Stimulated activated CD8-positive, alpha-beta memory T cell treated with anti-CD3 and anti-CD28 coated beads, Interleukin-7, amount 100 ng/mL, for 48 hours (primary cell): Measurements from ENCODE around the gene LAT.
A peak's percentile ranks its signal among the peaks of the same experiment; 100 is the strongest.
"Not testable (repeated sequence)": the region's sequence is repeated elsewhere in the genome, so short reads cannot be mapped to it uniquely, and the experiment has no call there.

ENCODE experiments used
- DNase-seq, 2 donors: peaks; one replicate each; pipeline ENCODE4 v3.0.0-alpha.2; 2020; ENCODE audit warnings: low read depth in 1 of 2; ENCODE audit errors: extremely low read depth in 1 of 2

The LAT gene

DNA sequence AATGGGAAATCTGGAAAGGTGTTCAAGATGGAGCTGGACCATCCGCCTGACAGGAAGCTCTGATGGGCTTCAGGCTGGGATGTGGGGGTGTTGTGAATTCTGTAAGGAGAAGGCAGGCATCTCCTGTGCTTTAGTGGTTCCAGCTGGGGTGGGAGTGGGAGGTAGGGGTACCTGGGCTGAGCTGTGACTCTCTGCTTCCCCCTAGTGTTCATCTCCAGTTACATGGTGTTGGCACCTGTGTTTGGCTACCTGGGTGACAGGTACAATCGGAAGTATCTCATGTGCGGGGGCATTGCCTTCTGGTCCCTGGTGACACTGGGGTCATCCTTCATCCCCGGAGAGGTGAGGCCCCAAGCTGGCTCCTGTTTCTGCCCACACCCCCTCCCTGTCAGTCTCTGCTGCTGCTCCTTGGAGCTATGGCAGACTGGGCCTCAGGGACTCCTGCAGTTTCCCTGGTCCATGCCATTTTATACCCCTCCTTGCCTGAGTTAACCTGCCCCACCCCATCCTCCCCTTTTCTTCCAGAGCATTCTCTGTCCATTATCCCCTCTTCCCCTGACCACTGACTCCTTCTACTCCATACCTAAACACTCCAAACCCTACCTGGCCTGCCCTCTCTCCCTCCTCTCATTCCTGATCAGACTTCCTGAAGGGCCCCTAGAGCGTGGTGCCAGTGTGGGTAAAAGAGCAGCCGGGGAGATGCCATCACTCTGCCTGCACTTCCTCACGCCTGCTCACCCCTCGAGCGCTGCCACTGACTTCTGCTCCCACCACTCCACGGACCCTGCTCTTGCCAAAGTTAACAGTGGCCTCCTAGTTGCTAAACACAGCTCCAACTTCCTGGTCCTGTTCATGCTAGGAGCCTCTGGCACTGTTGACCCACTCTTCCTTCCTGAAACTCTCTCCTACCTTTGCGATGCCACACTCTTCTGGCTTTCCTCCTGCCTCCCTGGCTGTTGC is 6.9 kb upstream of the LAT start:
- no peak for DNase-seq

DNA sequence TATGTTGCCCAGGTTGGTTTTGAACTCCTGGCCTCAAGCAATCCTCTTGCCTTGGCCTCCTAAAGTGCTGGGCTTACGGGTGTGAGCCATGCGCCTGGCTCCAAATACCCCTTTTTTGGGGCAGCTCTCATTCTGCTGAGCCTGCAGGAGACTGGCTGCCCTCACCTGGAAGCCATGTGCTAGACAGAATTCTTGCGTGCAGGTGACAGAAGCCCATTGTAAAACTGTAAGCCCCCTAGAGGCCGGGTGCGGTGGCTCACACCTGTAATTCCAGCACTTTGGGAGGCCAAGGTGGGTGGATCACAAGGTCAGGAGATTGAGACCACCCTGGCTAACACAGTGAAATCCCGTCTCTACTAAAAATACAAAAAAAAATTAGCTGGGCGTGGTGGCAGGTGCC is 4.5 kb upstream of the LAT start:
- not testable (repeated sequence) for DNase-seq

DNA sequence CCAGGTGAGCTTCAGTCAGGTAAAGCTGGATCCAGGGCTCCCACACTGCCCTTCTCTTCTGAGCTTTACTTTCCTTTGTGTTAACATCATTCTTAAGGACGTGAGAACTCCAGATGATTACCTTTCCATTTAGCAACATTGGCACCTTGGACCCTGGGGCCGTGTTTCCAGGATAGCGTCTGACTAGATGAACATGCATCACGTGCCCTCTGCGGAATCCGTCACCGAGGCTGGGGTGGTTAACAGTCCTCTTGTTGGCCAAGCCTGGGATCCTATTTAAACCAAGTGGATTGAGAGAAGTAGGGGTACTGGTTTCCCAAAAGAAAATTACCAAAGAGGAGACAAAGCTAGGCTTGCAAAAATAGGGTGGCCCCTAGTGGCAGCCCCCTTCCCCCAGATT is 3.9 kb upstream of the LAT start:
- no peak for DNase-seq

DNA sequence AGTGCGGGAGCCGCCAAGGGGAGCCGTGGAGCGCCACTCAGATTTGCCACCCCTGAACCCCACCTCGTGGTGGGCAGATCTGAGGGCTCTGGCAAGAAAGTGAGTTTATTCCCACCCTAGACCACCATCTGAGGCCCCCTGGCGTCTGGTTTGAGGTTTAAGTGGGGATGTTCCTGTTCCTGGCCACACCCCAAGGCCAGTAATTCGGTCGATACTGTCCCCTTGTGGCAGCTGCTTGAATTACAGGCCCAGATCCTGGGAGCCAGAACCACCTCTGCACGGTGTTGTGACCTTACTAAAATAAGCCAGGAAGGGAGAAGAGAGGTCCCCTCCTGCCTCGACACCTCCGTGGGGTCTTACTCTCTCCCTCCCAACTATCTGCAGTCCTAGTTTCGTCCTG is 3.3 kb upstream of the LAT start:
- DNase-seq: peak in 1 of 2 donors; percentile 42

DNA sequence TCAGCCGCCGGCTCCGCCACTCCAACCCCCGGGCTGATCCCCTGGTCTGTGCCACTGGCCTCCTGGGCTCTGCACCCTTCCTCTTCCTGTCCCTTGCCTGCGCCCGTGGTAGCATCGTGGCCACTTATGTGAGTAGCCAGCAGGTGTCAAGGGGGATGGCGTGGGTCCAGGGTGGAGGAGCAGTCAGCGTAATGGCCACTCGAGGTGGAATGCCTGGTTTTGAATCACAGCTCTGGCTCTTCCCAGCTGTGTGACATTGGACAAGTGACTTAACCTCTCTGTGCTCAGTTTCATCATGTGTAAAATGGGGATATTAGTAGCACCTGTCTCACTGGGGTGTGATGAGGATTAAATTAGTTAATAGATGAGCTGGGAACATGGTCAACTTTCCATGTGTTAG is 2.4 kb upstream of the LAT start:
- DNase-seq: no peak

DNA sequence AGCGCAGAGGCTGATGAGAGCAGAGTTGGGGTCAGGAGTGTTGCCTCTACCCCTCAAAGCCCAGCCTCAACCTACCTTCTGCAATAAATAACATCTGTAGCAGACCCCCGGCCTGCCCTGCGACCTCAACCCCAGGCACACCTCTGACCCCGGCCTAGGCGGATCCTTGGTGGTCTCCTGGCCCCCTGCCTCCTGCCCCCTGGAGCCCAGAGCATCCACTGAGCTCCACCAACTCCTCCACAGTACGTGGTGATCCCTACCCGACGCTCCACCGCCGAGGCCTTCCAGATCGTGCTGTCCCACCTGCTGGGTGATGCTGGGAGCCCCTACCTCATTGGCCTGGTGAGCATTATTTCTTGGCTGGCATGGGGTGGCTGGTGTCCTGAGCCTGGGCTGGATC is 1.9 kb upstream of the LAT start:
- no peak for DNase-seq

DNA sequence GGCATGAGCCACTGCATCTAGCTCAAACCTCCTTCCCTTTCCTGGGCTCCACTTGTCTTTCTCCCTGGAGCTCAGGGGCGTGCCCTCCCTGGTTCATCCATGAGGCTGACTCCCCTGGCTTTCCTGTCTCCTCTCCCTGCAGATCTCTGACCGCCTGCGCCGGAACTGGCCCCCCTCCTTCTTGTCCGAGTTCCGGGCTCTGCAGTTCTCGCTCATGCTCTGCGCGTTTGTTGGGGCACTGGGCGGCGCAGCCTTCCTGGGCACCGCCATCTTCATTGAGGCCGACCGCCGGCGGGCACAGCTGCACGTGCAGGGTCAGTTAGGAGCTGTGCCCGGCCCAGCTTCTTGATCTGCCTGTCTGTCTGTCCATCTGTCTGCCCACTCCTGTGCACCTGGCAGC is 1.2 kb upstream of the LAT start:
- no peak for DNase-seq

DNA sequence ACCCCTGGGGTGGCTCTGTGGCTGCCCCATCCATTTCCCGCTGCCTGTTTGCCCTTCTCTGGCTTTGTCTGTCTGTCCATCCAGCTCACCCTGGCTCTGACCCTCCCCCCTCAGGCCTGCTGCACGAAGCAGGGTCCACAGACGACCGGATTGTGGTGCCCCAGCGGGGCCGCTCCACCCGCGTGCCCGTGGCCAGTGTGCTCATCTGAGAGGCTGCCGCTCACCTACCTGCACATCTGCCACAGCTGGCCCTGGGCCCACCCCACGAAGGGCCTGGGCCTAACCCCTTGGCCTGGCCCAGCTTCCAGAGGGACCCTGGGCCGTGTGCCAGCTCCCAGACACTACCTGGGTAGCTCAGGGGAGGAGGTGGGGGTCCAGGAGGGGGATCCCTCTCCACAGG is 761 bp upstream of the LAT start:
- no peak for DNase-seq

DNA sequence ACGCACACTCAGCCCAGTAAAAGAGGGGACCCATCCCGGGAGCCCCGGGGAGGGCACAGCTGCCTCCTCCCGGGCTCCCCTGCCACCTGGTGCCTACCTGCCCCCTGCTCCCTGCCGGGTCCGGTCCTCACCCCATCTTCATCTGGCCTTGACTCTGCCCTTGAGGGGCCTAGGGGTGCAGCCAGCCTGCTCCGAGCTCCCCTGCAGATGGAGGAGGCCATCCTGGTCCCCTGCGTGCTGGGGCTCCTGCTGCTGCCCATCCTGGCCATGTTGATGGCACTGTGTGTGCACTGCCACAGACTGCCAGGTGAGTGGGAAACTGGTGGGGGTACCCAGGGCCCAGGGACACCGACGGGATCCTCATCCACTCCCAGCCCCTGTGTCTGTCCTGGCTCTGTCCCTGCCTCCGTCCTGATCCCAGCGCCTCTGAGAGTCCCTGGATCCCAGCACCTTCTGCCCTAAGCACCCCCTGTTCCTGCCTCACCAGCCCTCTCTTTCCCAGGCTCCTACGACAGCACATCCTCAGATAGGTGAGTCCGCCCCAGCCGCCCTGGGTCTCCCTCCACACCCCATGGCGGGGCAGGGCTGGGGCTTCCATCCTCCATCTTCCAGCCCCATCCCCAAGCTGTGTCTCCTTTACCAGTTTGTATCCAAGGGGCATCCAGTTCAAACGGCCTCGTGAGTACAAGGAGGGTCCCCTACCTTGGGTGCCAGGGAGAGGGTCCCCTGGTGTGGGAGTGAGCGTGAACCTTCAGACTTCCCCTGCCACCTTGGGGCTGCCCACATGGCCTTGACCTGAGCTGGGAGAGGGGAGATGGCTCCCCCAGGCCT is 574 bp downstream of the LAT start:
- no peak for DNase-seq

DNA sequence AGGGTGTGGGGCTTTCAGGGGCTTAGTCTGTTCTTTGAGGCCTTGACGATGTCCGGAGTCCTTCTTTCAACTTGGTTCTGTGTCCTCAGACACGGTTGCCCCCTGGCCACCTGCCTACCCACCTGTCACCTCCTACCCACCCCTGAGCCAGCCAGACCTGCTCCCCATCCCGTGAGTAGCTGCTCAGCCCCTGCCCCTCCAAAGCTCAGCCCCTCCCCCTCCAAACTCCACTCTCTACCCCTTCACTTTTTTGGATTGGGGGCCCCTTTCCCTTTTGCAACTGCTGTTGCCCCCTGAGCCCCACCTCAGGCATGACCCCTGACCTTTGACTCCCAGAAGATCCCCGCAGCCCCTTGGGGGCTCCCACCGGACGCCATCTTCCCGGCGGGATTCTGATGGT is 1.2 kb downstream of the LAT start:
- no peak for DNase-seq

DNA sequence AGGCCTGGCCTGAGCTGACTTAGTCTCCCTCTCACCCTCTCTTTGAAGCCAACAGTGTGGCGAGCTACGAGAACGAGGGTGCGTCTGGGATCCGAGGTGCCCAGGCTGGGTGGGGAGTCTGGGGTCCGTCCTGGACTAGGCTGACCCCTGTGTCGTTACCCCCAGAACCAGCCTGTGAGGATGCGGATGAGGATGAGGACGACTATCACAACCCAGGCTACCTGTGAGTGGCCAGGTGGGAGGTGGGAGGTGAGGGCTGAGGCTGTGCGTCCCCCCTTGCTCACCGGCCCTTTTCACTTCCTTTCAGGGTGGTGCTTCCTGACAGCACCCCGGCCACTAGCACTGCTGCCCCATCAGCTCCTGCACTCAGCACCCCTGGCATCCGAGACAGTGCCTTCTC is 1.6 kb downstream of the LAT start:
- DNase-seq: no peak

DNA sequence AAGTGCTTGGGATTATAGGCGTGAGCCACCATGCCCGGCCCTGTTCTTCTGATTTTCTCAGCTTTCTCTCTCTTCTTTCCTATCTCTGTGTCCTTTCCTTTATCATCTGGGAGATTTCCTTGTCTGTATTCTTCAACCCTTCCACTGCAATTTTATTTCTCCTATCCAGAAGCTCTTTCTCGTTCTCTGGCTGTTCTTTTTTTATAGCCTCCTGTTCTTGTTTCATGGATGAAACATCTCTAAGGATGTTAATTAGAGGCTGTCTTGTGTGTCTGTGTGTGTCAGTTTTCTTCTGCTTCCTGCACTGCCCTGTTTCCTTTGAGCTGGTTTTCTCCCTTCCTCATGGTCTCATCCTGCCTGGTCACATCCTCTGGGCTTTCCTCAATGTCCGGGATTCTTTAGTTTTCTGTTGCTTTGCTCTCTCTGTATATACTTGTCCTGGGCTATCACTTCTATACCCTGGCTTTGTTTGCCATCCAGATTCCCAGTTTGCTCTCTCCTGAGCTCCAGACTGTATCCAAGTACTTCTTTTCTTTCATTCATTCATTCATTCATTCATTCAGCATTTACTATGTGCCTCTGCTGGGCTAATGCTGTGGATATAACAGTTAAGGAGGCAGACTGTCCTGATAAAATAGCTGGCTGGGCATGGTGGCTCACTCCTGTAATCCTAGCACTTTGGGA is 2.5 kb downstream of the LAT start:
- DNase-seq: no peak

DNA sequence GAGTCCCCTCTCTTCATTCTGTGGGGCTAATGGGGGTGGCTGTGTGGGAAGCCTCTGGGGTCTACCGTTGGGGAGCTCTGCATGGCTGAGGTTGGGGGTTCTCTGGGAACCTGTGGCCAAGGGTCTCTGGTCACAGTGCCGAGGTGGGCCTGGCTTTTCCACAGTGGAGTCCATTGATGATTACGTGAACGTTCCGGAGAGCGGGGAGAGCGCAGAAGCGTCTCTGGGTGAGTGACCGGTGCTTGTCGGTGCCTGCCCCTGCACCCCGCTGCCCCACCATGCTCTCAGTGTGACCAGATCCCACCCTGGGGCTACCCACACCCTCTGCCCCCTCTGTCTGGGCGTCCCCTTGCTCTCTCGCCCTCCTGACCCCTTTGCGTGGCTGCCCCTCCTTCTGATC is 4.5 kb downstream of the LAT start:
- no peak for DNase-seq

DNA sequence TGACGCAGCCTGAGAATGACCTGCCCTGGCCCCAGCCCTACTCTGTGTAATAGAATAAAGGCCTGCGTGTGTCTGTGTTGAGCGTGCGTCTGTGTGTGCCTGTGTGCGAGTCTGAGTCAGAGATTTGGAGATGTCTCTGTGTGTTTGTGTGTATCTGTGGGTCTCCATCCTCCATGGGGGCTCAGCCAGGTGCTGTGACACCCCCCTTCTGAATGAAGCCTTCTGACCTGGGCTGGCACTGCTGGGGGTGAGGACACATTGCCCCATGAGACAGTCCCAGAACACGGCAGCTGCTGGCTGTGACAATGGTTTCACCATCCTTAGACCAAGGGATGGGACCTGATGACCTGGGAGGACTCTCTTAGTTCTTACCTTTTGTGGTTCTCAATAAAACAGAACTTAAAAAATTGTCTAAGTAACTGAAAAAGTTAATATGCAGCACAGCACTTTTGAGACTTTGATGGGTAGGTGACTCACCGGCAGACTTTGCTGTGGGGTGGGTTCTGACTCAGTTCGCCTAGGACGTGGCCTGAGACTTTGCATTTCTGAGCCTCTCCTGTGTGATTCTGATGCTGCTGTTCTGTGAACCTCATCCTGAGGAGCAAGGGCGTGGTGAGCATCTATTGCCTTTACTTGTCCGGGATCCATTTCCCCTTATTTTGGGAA is 5.7 kb downstream of the LAT start:
- peak in 1 of 2 donors; percentile 78 for DNase-seq

DNA sequence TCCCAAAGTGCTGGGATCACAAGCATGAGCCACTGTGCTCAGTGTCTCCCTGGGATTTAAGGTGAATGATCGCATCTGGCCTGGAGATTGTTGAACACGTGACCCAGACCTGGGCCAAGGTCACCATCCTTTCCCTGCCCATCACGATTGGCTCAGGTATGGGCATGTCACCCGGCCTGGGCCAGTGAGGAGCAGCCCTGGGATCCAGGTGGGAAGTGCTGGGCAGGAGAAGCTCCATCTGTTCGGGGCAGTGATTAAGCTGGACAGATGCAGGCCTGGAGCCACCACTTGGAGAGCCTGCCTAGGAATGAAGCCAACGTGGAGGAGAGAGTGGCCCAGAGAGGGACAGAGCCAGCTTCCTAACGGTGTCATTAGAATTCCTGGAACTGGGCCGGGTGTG is 6.8 kb downstream of the LAT start:
- DNase-seq: no peak

DNA sequence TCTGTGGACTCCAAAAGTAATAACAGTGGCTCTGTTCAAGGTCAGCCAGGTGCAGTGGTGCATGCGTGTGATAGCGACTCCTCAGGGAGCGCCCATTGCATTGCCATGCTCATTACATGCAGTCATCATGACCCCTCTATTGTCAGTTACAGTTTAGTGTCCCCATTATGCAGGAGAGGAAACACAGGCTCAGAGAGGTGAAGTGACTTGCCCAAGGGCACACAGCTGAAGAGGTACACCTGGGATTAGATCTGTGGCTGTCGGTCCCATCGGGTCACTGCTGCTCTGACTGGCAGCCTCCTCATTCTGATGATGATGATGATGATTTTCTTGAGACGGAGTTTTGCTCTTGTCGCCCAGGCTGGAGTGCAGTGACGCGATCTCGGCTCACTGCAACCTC is 7.6 kb downstream of the LAT start:
- DNase-seq: no peak

DNA sequence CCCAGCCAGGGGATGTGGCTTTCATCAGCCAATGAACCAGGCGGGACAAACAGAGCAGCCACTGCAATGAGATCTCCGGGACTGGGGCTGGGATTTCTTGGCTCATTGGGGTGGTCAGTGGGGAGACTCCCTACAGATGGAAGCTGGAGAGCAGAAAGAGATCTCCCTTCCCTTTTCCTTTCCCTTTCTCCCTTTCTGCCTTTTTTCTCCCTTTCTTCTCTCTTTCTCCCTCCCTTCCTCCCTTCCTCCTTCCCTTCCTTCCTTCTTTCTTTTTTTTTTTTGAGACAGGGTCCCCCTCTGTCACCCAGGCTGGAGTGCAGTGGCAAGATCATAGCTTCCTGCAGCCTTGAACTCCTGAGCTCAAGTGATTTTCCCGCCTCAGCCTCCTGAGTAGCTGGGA is 14.0 kb downstream of the LAT start:
- DNase-seq: no peak

DNA sequence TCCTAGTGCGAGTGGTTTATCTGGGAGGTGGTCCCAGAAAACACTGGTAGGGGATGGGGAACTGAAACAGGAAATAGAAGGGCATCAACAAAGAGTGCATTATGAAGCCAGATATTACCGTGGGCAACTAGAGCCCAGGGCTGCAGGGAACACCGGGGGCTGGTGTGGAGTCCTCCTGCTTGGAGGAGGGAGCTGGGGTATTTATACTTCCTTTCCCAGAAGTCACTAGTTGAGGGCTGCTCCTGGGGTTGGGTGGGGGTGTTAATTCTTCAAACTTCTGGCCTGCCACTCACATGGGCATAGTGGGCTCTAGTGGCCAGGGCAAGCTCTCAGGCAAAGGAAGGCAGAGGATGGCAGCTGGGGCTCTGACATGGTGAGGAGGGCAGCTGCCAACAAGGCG is 14.7 kb downstream of the LAT start:
- no peak for DNase-seq

DNA sequence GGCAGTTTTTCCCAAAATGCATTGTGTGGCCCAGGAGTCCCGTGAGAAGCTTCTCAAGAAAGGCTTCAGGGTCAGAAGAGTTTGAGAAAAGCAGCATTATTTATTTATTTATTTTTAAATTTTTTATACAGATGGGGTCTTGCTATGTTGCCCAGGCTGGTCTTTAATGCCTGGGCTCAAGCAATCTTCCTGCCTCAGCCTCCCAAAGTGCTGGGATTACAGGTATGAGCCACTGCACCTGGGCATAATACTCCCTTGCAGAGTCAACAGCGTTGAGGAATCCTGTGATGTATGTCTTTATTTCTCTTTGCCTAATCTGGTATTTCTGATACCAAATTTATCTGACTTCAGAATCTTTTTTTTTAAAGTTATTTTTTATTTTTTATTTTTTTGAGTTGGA is 15.2 kb downstream of the LAT start:
- DNase-seq: no peak

DNA sequence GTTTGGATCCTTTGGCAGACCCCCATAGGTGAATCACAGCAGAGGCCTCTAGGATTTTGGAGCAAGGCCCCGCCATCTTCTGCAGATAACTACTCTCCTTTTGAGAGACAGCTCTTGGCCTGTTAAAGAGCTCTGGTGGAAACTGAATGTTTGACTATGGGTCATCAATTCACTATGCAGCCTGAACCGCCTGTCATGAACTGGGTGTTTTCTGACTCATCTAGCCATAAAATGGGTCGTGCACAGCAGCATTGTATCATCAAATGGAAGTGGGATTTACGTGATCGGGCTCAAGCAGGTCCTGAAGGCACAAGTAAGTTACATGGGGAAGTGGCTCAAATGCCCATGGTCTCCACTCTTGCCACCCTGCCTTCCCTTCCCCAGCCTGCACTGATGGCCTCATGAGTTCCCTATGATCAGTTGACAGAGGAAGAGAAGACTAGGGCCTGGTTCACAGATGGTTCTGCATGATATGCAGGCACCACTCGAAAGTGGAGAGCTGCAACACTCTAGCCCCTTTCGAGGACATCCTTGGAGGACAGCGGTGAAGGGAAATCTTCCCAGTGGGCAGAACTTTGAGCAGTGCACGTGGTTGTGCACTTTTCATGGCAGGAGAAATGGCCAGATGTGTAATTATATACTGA is 19.8 kb downstream of the LAT start:
- DNase-seq: not testable (repeated sequence)
